Chondrocyte (in vitro differentiated cells): Measurements from ENCODE around the gene KDM4B. TPM values are rescaled to one million over a fixed set of nuclear protein-coding genes. Genes with fewer than 3 reads are reported as not detected.

ENCODE experiments used
- DNase-seq: peaks from one replicate; pipeline ENCODE4 v3.0.0; 2021; ENCODE audit warnings: mixed read lengths, low spot score
- H3K27ac Mint-ChIP-seq: one replicate; pipeline ENCODE4 v1.8.0; 2021; ENCODE audit warnings: mild to moderate bottlenecking, moderate library complexity, mixed read lengths; ENCODE audit not compliant: unreplicated experiment
- H3K27me3 Mint-ChIP-seq: 2 replicates; pipeline ENCODE4 v1.8.0; 2021; ENCODE audit warnings: low read depth, mixed read lengths
- H3K36me3 Mint-ChIP-seq: 2 replicates; pipeline ENCODE4 v1.8.0; 2021; ENCODE audit warnings: low read depth, mixed read lengths
- H3K4me1 Mint-ChIP-seq: 2 replicates; pipeline ENCODE4 v1.8.0; 2021; ENCODE audit warnings: low read depth, mild to moderate bottlenecking, mixed read lengths
- H3K4me3 Mint-ChIP-seq: one replicate; pipeline ENCODE4 v1.8.0; 2021; ENCODE audit warnings: mild to moderate bottlenecking, moderate library complexity, mixed read lengths; ENCODE audit not compliant: unreplicated experiment
- H3K9me3 Mint-ChIP-seq: 2 replicates; pipeline ENCODE4 v1.8.0; 2021; ENCODE audit warnings: low read depth, mixed read lengths
- CTCF ChIP-seq: fragments of 200-600 bp; sonication (generic); IDR thresholded peaks from 2 replicates; pipeline ENCODE4 v1.5.0; 2021; ENCODE audit warnings: antibody characterized with exemption, mild to moderate bottlenecking, moderate library complexity
- total RNA-seq: library from RNA; stranded (reverse); gene quantifications from 3 replicates; pipeline ENCODE4 v1.2.1, GENCODE V29; 2021

Gene KDM4B
- total RNA-seq, 1 donor from 2014 or later, result 52.2 TPM

GRCh38 chr19:5137114-5137513, 168.2 kb downstream of the KDM4B start:
- no peak for DNase-seq
- H3K27ac Mint-ChIP-seq, result no peak overlapping the region
- H3K9me3 Mint-ChIP-seq, result no peaks in the 10 kb centered on the region
- peaks cover 22% of the 10 kb centered on the region for H3K36me3 Mint-ChIP-seq
- no peaks in the 10 kb centered on the region for H3K27me3 Mint-ChIP-seq
- peaks cover 13% of the 10 kb centered on the region for H3K4me1 Mint-ChIP-seq
- H3K4me3 Mint-ChIP-seq, result no peak overlapping the region
- no peak for TF ChIP-seq CTCF

DNA sequence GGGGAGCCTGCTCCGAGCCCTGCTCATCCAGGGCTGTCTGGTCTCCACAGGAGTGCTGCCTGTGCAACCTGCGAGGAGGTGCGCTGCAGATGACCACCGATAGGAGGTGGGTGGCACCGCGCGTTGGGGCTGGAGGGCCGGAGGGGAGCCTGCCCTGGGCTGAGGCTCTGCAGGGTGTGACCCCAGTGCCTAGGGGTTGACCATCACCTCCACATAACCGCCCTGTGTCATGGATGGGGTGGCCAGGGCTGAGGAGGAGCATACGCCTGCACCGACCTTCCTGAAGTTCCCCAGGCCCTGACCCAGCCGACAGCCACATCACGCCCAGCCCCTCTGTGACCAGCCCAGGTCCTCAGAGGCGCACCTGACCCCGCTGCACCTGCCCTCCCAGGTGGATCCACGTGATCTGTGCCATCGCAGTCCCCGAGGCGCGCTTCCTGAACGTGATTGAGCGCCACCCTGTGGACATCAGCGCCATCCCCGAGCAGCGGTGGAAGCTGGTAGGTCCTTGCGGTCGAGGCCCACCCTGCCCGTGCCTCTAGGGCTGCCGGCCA, 168.7 kb downstream of the KDM4B start:
- H3K4me3 Mint-ChIP-seq, result no peak overlapping the region
- peaks cover 13% of the 10 kb centered on the region for H3K4me1 Mint-ChIP-seq
- H3K9me3 Mint-ChIP-seq, result no peaks in the 10 kb centered on the region
- no peak for DNase-seq
- TF ChIP-seq CTCF, result peak; percentile 60
- H3K27me3 Mint-ChIP-seq, result no peaks in the 10 kb centered on the region
- H3K36me3 Mint-ChIP-seq, result peaks cover 20% of the 10 kb centered on the region
- no peak overlapping the region for H3K27ac Mint-ChIP-seq

- no peaks in the 10 kb centered on the region for H3K27me3 Mint-ChIP-seq
- peak; percentile 28 for TF ChIP-seq CTCF
- H3K36me3 Mint-ChIP-seq, result peaks cover 24% of the 10 kb centered on the region
- H3K27ac Mint-ChIP-seq, result peak overlapping the region; percentile 49
- peaks cover 16% of the 10 kb centered on the region for H3K4me1 Mint-ChIP-seq
- H3K9me3 Mint-ChIP-seq, result no peaks in the 10 kb centered on the region
- DNase-seq, result no peak
- no peak overlapping the region for H3K4me3 Mint-ChIP-seq
These were observed 170.0 kb downstream of the KDM4B start for GRCh38 chr19:5138606-5139582.

DNA sequence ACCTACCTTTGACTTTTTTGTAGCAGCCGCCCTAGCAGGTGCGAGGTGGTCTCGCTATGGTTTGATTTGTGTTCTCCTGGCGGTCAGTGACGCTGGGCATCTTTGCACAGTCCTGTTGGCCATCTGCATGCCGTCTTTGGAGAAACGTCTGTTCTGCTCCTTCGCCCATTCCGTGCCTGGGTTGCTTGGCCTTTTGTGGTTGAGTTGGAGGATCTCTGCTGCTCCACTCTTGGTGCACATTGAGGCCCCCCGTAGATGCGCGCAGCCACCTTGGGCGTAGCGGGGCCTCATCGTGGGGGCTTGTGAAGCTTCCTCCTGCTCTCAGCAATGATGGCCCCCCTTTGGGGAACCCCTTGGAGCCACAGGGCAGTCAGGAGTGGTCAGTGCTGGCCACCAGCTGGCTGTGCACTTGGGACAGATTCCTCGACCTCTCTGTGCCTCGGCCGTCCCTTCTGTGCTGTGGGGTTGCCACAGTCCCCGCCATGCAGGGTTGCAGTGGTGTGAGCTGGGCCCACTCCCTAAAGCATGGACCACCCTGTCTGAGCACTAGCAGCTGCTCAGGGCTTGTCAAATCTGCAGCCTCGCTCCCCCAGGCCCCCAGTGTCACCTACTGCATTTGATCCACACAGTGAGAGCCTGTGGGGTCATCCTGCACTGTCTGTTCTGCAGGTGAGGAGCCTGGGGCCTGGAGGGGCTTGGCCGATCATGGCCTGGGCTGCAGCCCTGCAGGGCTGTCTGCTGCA, 170.8 kb downstream of the KDM4B start:
- Mint-ChIP-seq H3K27me3 (no peaks in the 10 kb centered on the region), H3K36me3 (peaks cover 20% of the 10 kb centered on the region), H3K27ac (peak overlapping the region; percentile 61), H3K9me3 (no peaks in the 10 kb centered on the region), H3K4me3 (no peak overlapping the region), H3K4me1 (peaks cover 16% of the 10 kb centered on the region)
- DNase-seq, result no peak
- TF ChIP-seq CTCF, result no peak
